ENCODE data around the gene GALK1. TPM values are rescaled to one million over a fixed set of nuclear protein-coding genes. Genes with fewer than 3 reads are reported as not detected.

GALK1 gene
- total RNA-seq, 4 donors from 2014 or later = 50.1 to 81.9 (median 64.1) TPM

DNA sequence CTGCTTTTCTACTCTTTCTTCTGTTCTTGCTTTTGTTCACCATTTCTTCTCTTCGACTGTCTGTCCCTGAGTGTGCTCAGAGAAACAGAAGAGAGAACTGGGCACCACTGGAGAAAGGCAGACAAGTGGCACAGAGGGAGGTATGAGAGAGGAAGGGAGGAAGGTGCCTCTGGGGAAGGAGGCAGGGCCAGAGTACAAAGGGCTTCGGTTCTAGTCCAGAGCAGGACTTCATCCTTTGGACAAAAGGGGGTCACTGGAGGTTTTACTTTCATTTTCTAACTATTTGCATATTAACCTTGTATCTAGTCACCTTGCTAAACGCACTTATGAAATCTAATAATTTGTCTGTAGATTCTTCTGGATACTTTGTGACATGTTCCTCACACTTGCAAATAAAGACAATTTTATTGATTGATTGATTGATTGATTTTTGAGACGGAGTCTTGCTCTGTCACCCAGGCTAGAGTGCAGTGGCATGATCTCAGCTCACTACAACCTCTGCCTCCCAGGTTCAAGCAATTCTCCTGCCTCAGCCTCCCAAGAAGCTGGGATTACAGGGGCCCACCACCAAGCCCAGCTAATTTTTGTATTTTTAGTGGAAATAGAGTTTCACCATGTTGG lies 30.2 kb downstream of the GALK1 start:
- Histone ChIP-seq H3K9me3 (no peaks in the 10 kb centered on the region), H3K4me3 (no peak overlapping the region), H3K4me1 (peaks cover 0 to 29% (median 2%) of the 10 kb centered on the region in 4 donors), H3K27me3 (no peaks in the 10 kb centered on the region), H3K36me3 (peaks cover 0 to 74% (median 0%) of the 10 kb centered on the region in 3 donors), H3K27ac (peak overlapping the region in 3 of 4 donors; percentile 46 to 67 (median 62))
- TF ChIP-seq, protein P1, sequence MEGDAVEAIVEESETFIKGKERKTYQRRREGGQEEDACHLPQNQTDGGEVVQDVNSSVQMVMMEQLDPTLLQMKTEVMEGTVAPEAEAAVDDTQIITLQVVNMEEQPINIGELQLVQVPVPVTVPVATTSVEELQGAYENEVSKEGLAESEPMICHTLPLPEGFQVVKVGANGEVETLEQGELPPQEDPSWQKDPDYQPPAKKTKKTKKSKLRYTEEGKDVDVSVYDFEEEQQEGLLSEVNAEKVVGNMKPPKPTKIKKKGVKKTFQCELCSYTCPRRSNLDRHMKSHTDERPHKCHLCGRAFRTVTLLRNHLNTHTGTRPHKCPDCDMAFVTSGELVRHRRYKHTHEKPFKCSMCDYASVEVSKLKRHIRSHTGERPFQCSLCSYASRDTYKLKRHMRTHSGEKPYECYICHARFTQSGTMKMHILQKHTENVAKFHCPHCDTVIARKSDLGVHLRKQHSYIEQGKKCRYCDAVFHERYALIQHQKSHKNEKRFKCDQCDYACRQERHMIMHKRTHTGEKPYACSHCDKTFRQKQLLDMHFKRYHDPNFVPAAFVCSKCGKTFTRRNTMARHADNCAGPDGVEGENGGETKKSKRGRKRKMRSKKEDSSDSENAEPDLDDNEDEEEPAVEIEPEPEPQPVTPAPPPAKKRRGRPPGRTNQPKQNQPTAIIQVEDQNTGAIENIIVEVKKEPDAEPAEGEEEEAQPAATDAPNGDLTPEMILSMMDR (IDR thresholded peaks at IDR 0.05) = no peak
- no peak for TF ChIP-seq POLR2A (IDR thresholded peaks at IDR 0.05)
- peak in 1 of 3 donors; percentile 48 for DNase-seq

- Histone ChIP-seq H3K36me3 (peaks cover 0 to 73% (median 0%) of the 10 kb centered on the region in 3 donors), H3K27me3 (no peaks in the 10 kb centered on the region), H3K9me3 (no peaks in the 10 kb centered on the region), H3K27ac (peak overlapping the region in 2 of 4 donors; percentile 39 to 67), H3K4me3 (no peak overlapping the region), H3K4me1 (peaks cover 0 to 29% (median 2%) of the 10 kb centered on the region in 4 donors)
- no peak for TF ChIP-seq POLR2A (IDR thresholded peaks at IDR 0.05)
- TF ChIP-seq, protein P1 (IDR thresholded peaks at IDR 0.05) = no peak
- no peak for DNase-seq
These were observed 31.5 kb downstream of the GALK1 start for GRCh38 chr17:75733471-75733870.

- peaks cover 0 to 29% (median 2%) of the 10 kb centered on the region in 4 donors for H3K4me1 ChIP-seq
- no peaks in the 10 kb centered on the region for H3K27me3 ChIP-seq
- no peaks in the 10 kb centered on the region for H3K9me3 ChIP-seq
- no peak for TF ChIP-seq POLR2A (IDR thresholded peaks at IDR 0.05)
- TF ChIP-seq, protein P1 (IDR thresholded peaks at IDR 0.05) = peak in 3 of 6 experiments; percentile 36 to 42 (median 36)
- H3K4me3 ChIP-seq = no peak overlapping the region
- H3K36me3 ChIP-seq = peaks cover 0 to 74% (median 0%) of the 10 kb centered on the region in 3 donors
- peak in 2 of 3 donors; percentile 82 to 87 for DNase-seq
- H3K27ac ChIP-seq = peak overlapping the region in 3 of 4 donors; percentile 40 to 75 (median 45)
These were observed 33.1 kb downstream of the GALK1 start for GRCh38 chr17:75731716-75732498.

- Histone ChIP-seq H3K36me3 (peaks cover 0 to 74% (median 0%) of the 10 kb centered on the region in 3 donors), H3K9me3 (no peaks in the 10 kb centered on the region), H3K4me1 (peaks cover 0 to 29% (median 2%) of the 10 kb centered on the region in 4 donors), H3K27ac (no peak overlapping the region), H3K4me3 (no peak overlapping the region), H3K27me3 (no peaks in the 10 kb centered on the region)
- TF ChIP-seq POLR2A (IDR thresholded peaks at IDR 0.05) = no peak
- TF ChIP-seq, protein P1 (IDR thresholded peaks at IDR 0.05) = no peak
- no peak for DNase-seq
These were observed 33.8 kb downstream of the GALK1 start for GRCh38 chr17:75731086-75731715.

- peaks cover 0 to 76% (median 0%) of the 10 kb centered on the region in 3 donors for H3K36me3 ChIP-seq
These were observed 34.9 kb downstream of the GALK1 start for GRCh38 chr17:75730065-75730464.

More at GRCh38 chr17:75730065-75730464, 34.9 kb downstream of the GALK1 start:
- no peak for TF ChIP-seq POLR2A (IDR thresholded peaks at IDR 0.05)
- TF ChIP-seq, protein P1 (IDR thresholded peaks at IDR 0.05) = no peak
- Histone ChIP-seq H3K9me3 (no peaks in the 10 kb centered on the region), H3K27me3 (no peaks in the 10 kb centered on the region), H3K27ac (no peak overlapping the region), H3K4me3 (no peak overlapping the region), H3K4me1 (peaks cover 0 to 29% (median 2%) of the 10 kb centered on the region in 4 donors)
- no peak for DNase-seq

Data from Peyer's patch (tissue), 4 donors.